ENCODE results near the gene TBL1XR1.
"Not testable (repeated sequence)": the region's sequence is repeated elsewhere in the genome, so short reads cannot be mapped to it uniquely, and the experiment has no call there.

TBL1XR1 gene

GRCh38 chr3:177203689-177204395 lies 6.6 kb upstream of the TBL1XR1 start:
- no peak for TF ChIP-seq CTCF (IDR thresholded peaks at IDR 0.05; ENCODE audit: low read depth, low read length)
- peaks cover 2% of the 10 kb centered on the region; the same call in 1 of the 2 replicates for H3K4me1 ChIP-seq
- DNase-seq = no peak
- H3K4me3 ChIP-seq (ENCODE audit: low read depth, low read length) = no peak overlapping the region
- no peaks in the 10 kb centered on the region for H3K27me3 ChIP-seq
- H3K36me3 ChIP-seq = no peaks in the 10 kb centered on the region
- peaks cover 6% of the 10 kb centered on the region for H3K9me3 ChIP-seq

GRCh38 chr3:177203016-177203415 lies 5.7 kb upstream of the TBL1XR1 start:
- DNase-seq, H3K4me1 ChIP-seq, H3K36me3 ChIP-seq: not testable (repeated sequence)

GRCh38 chr3:177201700-177202397 lies 4.6 kb upstream of the TBL1XR1 start:
- Histone ChIP-seq H3K27me3 (no peaks in the 10 kb centered on the region), H3K4me3 (ENCODE audit: low read depth, low read length) (no peak overlapping the region), H3K36me3 (no peaks in the 10 kb centered on the region), H3K9me3 (peaks cover 6% of the 10 kb centered on the region), H3K4me1 (peaks cover 8% of the 10 kb centered on the region; the same call in 1 of the 2 replicates)
- no peak for TF ChIP-seq CTCF (IDR thresholded peaks at IDR 0.05; ENCODE audit: low read depth, low read length)
- no peak for DNase-seq

More at GRCh38 chr3:177203016-177203415, 5.7 kb upstream of the TBL1XR1 start:
- not testable (repeated sequence) for H3K9me3 ChIP-seq; H3K4me3 ChIP-seq (ENCODE audit: low read depth, low read length); H3K27me3 ChIP-seq

GRCh38 chr3:177199206-177199760 lies 2.0 kb upstream of the TBL1XR1 start:
- H3K4me3 ChIP-seq (ENCODE audit: low read depth, low read length) = no peak overlapping the region
- peaks cover 6% of the 10 kb centered on the region for H3K9me3 ChIP-seq
- H3K36me3 ChIP-seq = peaks cover 5% of the 10 kb centered on the region; the same call in 1 of the 2 replicates
- peaks cover 8% of the 10 kb centered on the region; the same call in 1 of the 2 replicates for H3K4me1 ChIP-seq
- no peaks in the 10 kb centered on the region for H3K27me3 ChIP-seq
- DNase-seq = no peak
- TF ChIP-seq CTCF (IDR thresholded peaks at IDR 0.05; ENCODE audit: low read depth, low read length) = no peak

- peaks cover 10% of the 10 kb centered on the region; the same call in 1 of the 2 replicates for H3K36me3 ChIP-seq
- H3K9me3 ChIP-seq = no peaks in the 10 kb centered on the region
- H3K4me3 ChIP-seq (ENCODE audit: low read depth, low read length) = peak overlapping the region; percentile 50
- no peaks in the 10 kb centered on the region for H3K27me3 ChIP-seq
- H3K4me1 ChIP-seq = peaks cover 13% of the 10 kb centered on the region; the same call in 1 of the 2 replicates
- peak; percentile 77 for DNase-seq
- TF ChIP-seq CTCF (IDR thresholded peaks at IDR 0.05; ENCODE audit: low read depth, low read length) = no peak
These were observed 612 bp upstream of the TBL1XR1 start for GRCh38 chr3:177197727-177198460.

- Histone ChIP-seq H3K4me3 (ENCODE audit: low read depth, low read length) (peak overlapping the region; percentile 99), H3K9me3 (no peaks in the 10 kb centered on the region), H3K27me3 (no peaks in the 10 kb centered on the region), H3K4me1 (peaks cover 16% of the 10 kb centered on the region; the same call in 1 of the 2 replicates), H3K36me3 (peaks cover 15% of the 10 kb centered on the region; the same call in 1 of the 2 replicates)
- DNase-seq = peak; percentile 37
- TF ChIP-seq CTCF (IDR thresholded peaks at IDR 0.05; ENCODE audit: low read depth, low read length) = no peak
These were observed 734 bp downstream of the TBL1XR1 start for GRCh38 chr3:177196456-177197040.

Data from BE2C (cell line).